ENCODE data around the gene GRK5. TPM values are rescaled to one million over a fixed set of nuclear protein-coding genes. Genes with fewer than 3 reads are reported as not detected.

The GRK5 gene
- total and polyA plus RNA-seq, 8 donors, result 34.6 to 60.8 (median 54.5) TPM

DNA sequence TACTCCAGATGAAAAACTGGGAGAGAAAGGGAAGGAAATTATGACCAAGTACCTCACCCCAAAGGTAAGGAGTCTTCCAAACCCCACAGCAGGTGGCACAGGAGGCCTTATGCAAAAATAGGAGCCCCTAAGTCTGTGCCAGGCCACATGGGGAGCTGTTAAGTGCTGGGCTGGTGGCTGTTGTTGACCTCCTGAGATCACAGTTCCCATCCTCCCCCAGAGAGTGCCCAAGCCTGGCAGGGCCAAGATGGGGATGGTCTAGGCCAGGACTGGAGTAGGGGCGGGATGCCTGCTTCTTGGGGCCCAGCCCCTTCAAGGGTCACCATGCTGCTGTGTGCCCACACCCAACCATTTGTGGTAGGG lies 189.3 kb downstream of the GRK5 start:
- Histone ChIP-seq H3K27ac (peak overlapping the region in 1 of 2 donors; percentile 90), H3K4me1 (peaks cover 12 to 20% of the 10 kb centered on the region in 2 donors), H3K4me3 (no peak overlapping the region), H3K9me3 (no peaks in the 10 kb centered on the region), H3K36me3 (peaks cover 0 to 12% of the 10 kb centered on the region in 2 donors), H3K27me3 (no peaks in the 10 kb centered on the region)
- TF ChIP-seq, protein P1, sequence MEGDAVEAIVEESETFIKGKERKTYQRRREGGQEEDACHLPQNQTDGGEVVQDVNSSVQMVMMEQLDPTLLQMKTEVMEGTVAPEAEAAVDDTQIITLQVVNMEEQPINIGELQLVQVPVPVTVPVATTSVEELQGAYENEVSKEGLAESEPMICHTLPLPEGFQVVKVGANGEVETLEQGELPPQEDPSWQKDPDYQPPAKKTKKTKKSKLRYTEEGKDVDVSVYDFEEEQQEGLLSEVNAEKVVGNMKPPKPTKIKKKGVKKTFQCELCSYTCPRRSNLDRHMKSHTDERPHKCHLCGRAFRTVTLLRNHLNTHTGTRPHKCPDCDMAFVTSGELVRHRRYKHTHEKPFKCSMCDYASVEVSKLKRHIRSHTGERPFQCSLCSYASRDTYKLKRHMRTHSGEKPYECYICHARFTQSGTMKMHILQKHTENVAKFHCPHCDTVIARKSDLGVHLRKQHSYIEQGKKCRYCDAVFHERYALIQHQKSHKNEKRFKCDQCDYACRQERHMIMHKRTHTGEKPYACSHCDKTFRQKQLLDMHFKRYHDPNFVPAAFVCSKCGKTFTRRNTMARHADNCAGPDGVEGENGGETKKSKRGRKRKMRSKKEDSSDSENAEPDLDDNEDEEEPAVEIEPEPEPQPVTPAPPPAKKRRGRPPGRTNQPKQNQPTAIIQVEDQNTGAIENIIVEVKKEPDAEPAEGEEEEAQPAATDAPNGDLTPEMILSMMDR (IDR thresholded peaks at IDR 0.05), result no peak
- intact Hi-C loops (cut with DNase I), result no loop called here
- DNase-seq (no peak), ATAC-seq (no peak)

DNA sequence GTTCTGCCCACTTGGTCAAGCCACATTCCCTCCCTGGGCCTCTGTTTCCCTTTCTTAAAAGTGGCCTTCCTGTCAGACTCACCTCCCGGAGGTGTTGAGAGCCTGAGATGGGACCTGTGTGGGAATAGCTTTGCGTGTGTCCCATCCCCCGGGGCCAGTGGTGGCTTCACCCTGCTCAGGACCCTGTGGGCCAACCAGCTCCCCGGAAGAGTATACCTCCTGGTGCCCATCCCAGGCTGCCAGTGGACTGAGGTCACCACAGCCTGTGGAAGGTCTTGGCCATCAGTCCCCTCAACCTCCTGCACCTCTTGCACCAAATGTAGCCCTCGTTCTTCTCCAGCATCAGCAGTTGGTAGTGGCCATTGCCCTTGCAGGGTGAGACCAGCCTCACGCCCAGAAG lies 190.0 kb downstream of the GRK5 start:
- H3K27ac ChIP-seq, result no peak overlapping the region
- intact Hi-C loops (cut with DNase I), result no loop called here
- H3K27me3 ChIP-seq, result no peaks in the 10 kb centered on the region
- H3K36me3 ChIP-seq, result peaks cover 0 to 12% of the 10 kb centered on the region in 2 donors
- no peak overlapping the region for H3K4me3 ChIP-seq
- no peaks in the 10 kb centered on the region for H3K9me3 ChIP-seq
- no peak for ATAC-seq
- TF ChIP-seq, protein P1 (IDR thresholded peaks at IDR 0.05), result no peak
- H3K4me1 ChIP-seq, result peaks cover 12 to 25% of the 10 kb centered on the region in 2 donors
- no peak for DNase-seq

DNA sequence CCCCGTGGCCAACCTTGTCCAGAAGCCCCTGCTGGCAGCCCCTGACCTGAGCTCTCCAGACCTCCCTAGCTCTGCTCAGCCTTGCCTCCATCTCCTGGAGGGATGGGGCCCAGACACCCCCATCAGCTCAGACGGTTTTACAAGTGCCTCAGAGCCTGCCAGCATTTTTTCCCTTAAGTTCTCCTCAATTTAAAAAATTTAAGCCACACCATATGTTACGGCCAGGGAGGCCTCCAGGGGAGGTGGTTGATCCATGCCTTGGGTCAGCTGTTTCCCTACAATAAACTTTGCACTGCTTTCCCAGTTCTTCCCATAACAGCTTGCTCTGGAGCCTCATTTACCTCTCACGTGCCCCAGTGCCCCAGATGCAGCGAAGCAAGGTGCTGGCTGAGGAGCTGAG lies 191.6 kb downstream of the GRK5 start:
- intact Hi-C loops (cut with DNase I), result no loop called here
- Histone ChIP-seq H3K27ac (no peak overlapping the region), H3K4me1 (peaks cover 12 to 29% of the 10 kb centered on the region in 2 donors), H3K9me3 (no peaks in the 10 kb centered on the region), H3K36me3 (peaks cover 0 to 12% of the 10 kb centered on the region in 2 donors), H3K4me3 (no peak overlapping the region), H3K27me3 (no peaks in the 10 kb centered on the region)
- DNase-seq (no peak), ATAC-seq (no peak)
- TF ChIP-seq, protein P1 (IDR thresholded peaks at IDR 0.05), result no peak

DNA sequence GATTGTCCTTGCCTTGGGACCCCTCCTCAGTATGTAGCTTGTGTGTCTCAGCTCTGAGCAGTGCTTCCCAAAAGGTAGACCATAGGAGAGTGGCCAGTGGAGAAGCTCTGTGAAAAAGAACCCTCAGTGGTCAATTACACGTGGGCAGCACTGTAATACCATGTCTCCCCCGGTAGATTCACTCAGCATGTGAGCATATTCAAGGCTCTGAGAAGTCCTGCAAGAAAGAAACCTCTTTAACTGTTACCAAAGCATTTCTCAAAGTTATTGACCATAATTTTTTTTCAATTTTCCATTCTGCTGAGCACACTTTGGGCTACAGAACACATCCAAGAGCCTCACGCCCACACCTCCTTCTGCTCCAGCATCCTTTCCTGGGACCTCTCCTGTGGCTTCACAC lies 192.1 kb downstream of the GRK5 start:
- intact Hi-C loops (cut with DNase I), result no loop called here
- no peaks in the 10 kb centered on the region for H3K27me3 ChIP-seq
- no peak for DNase-seq
- no peaks in the 10 kb centered on the region for H3K9me3 ChIP-seq
- H3K4me1 ChIP-seq, result peaks cover 12 to 34% of the 10 kb centered on the region in 2 donors
- no peak overlapping the region for H3K4me3 ChIP-seq
- H3K27ac ChIP-seq, result no peak overlapping the region
- TF ChIP-seq, protein P1 (IDR thresholded peaks at IDR 0.05), result no peak
- ATAC-seq, result no peak
- H3K36me3 ChIP-seq, result peaks cover 0 to 12% of the 10 kb centered on the region in 2 donors

DNA sequence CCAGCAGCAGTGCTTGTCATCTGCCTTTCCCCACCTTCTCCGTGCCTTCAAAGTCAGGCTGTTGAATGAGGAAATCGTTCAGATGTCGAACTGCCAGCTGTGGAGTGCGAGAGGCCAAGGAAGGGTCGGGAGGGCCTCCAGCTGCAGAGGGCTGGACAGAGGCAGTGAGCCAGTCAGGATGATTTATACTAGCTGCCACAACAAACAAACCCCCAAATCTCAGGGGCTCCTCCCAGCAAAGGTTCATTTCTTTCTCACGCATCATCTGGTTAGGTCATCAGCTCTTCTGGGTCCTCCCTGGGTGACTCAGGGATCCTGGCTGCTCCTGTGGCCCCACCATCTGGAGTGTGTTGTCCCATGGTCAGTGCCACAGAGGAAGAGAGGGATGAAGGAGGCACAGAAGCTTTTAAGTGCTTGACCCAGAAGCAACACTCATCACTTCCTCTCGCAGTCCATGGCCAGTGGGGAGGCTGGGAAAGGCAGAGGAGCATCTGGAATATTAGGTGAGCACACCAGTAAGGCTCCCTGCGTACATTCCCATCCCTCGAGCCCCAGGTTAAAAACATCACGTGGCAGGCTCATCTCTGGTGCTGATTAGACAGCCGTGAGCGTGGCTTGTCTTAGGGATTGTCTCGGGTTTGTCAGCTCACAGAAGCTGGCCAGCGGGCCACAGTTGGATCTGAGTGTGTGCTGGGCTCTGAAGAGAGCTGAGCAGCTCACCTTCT lies 194.5 kb downstream of the GRK5 start:
- Histone ChIP-seq H3K4me3 (no peak overlapping the region), H3K36me3 (peaks cover 0 to 12% of the 10 kb centered on the region in 2 donors), H3K27ac (peak overlapping the region in 1 of 2 donors; percentile 16), H3K27me3 (no peaks in the 10 kb centered on the region), H3K4me1 (peaks cover 0 to 38% of the 10 kb centered on the region in 2 donors), H3K9me3 (no peaks in the 10 kb centered on the region)
- intact Hi-C loops (cut with DNase I), result no loop called here
- TF ChIP-seq, protein P1 (IDR thresholded peaks at IDR 0.05), result no peak
- DNase-seq (peak in 2 of 4 donors; percentile 45 to 47), ATAC-seq (peak; percentile 47)

Data from left lung (tissue), 10 donors.